Transverse colon (tissue), 3 donors: ENCODE data around the gene RNF130.

Experiments
- EP300 ChIP-seq: sonication (generic); formaldehyde crosslinking; IDR thresholded peaks from one replicate; pipeline ENCODE4 v1.6.1; 2017; ENCODE audit warnings: antibody characterized with exemption, low read depth
- TF ChIP-seq, protein P1 (sequence below), 5 experiments: fragments of 200-600 bp in 3 of 5; fragments of 450-650 bp in 2 of 5; sonication (generic) in 3 of 5; IDR thresholded peaks; 1 replicate in 2 of 5; 2 replicates in 3 of 5; pipeline ENCODE4 v1.5.1; 2016 to 2017; ENCODE audit warnings: antibody characterized with exemption in 5 of 5, inconsistent platforms in 3 of 5, mild to moderate bottlenecking in 2 of 5, moderate library complexity in 1 of 5

- TF ChIP-seq, protein P1, sequence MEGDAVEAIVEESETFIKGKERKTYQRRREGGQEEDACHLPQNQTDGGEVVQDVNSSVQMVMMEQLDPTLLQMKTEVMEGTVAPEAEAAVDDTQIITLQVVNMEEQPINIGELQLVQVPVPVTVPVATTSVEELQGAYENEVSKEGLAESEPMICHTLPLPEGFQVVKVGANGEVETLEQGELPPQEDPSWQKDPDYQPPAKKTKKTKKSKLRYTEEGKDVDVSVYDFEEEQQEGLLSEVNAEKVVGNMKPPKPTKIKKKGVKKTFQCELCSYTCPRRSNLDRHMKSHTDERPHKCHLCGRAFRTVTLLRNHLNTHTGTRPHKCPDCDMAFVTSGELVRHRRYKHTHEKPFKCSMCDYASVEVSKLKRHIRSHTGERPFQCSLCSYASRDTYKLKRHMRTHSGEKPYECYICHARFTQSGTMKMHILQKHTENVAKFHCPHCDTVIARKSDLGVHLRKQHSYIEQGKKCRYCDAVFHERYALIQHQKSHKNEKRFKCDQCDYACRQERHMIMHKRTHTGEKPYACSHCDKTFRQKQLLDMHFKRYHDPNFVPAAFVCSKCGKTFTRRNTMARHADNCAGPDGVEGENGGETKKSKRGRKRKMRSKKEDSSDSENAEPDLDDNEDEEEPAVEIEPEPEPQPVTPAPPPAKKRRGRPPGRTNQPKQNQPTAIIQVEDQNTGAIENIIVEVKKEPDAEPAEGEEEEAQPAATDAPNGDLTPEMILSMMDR (IDR thresholded peaks at IDR 0.05) = no peak
- TF ChIP-seq EP300 = no peak
Measured at GRCh38 chr5:180001742-180002141, 69.8 kb downstream of the RNF130 start.
